ENCODE measurements around the gene CCDC97. TPM values are rescaled to one million over a fixed set of nuclear protein-coding genes. Genes with fewer than 3 reads are reported as not detected.

The CCDC97 gene
- total RNA-seq, 1 donor: 9.0 TPM

GRCh38 chr19:41359741-41360140 lies 49.8 kb downstream of the CCDC97 start:
- H3K79me2 ChIP-seq (ENCODE audit: insufficient read depth, low read length): peaks cover 11% of the 10 kb centered on the region
- TF ChIP-seq, protein P1, sequence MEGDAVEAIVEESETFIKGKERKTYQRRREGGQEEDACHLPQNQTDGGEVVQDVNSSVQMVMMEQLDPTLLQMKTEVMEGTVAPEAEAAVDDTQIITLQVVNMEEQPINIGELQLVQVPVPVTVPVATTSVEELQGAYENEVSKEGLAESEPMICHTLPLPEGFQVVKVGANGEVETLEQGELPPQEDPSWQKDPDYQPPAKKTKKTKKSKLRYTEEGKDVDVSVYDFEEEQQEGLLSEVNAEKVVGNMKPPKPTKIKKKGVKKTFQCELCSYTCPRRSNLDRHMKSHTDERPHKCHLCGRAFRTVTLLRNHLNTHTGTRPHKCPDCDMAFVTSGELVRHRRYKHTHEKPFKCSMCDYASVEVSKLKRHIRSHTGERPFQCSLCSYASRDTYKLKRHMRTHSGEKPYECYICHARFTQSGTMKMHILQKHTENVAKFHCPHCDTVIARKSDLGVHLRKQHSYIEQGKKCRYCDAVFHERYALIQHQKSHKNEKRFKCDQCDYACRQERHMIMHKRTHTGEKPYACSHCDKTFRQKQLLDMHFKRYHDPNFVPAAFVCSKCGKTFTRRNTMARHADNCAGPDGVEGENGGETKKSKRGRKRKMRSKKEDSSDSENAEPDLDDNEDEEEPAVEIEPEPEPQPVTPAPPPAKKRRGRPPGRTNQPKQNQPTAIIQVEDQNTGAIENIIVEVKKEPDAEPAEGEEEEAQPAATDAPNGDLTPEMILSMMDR (IDR thresholded peaks at IDR 0.05; ENCODE audit: extremely low read depth, low read depth, low read length): no peak
- H3K4me3 ChIP-seq (ENCODE audit: insufficient read depth, low read length): no peak overlapping the region
- no peak overlapping the region for H3K4me2 ChIP-seq (ENCODE audit: insufficient read depth, low read length)
- no peaks in the 10 kb centered on the region for H3K9me3 ChIP-seq (ENCODE audit: low read depth, low read length)
- H3K27ac ChIP-seq (ENCODE audit: low read depth, low read length): no peak overlapping the region
- no peak overlapping the region for H2AFZ ChIP-seq (ENCODE audit: low read length)
- H4K20me1 ChIP-seq (ENCODE audit: insufficient read depth, low read length): no peaks in the 10 kb centered on the region
- peaks cover 6% of the 10 kb centered on the region for H3K4me1 ChIP-seq (ENCODE audit: insufficient read depth, low read length)
- H3K36me3 ChIP-seq (ENCODE audit: insufficient read depth, low read length): peaks cover 5% of the 10 kb centered on the region
- H3K27me3 ChIP-seq (ENCODE audit: insufficient read depth, low read length): no peaks in the 10 kb centered on the region
- peak; percentile 43 for DNase-seq (ENCODE audit: insufficient read length, low spot score, missing footprints)

DNA sequence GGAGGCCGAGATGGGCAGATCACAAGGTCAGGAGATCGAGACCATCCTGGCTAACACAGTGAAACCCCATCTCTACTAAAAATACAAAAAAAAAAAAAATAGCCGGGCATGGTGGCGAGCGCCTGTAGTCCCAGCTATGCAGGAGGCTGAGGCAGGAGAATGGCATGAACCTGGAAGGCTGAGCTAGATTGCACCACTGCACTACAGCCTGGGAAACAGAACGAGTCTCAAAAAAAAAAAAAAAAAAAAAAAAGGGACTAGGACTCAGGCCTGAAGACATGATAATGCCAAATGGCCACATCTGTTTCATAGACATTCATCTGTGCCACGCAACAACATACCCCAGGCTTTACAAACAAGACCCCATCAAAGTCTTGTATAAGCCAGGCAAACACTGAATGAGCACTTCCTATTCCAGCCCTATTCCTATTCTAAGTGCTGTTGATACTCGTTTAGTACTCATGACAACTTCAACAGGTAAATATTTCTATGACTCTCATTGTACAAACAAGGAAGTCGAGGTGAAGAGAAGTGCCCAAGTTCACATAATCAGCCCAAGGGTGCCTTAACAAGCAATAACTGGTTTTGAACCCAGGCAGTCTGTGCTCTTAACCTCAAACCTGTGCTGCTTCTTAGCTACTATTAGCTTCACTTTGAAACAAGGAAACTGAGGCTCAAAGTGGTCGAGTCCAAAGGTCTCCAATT lies 52.3 kb downstream of the CCDC97 start:
- no peak overlapping the region for H3K4me2 ChIP-seq (ENCODE audit: insufficient read depth, low read length)
- peaks cover 10% of the 10 kb centered on the region for H3K4me1 ChIP-seq (ENCODE audit: insufficient read depth, low read length)
- H3K9me3 ChIP-seq (ENCODE audit: low read depth, low read length): no peaks in the 10 kb centered on the region
- H3K79me2 ChIP-seq (ENCODE audit: insufficient read depth, low read length): peaks cover 32% of the 10 kb centered on the region
- peaks cover 5% of the 10 kb centered on the region for H3K36me3 ChIP-seq (ENCODE audit: insufficient read depth, low read length)
- TF ChIP-seq, protein P1 (IDR thresholded peaks at IDR 0.05; ENCODE audit: extremely low read depth, low read depth, low read length): no peak
- DNase-seq (ENCODE audit: insufficient read length, low spot score, missing footprints): peak; percentile 14
- no peak overlapping the region for H3K27ac ChIP-seq (ENCODE audit: low read depth, low read length)
- H2AFZ ChIP-seq (ENCODE audit: low read length): no peak overlapping the region
- no peaks in the 10 kb centered on the region for H4K20me1 ChIP-seq (ENCODE audit: insufficient read depth, low read length)
- H3K27me3 ChIP-seq (ENCODE audit: insufficient read depth, low read length): no peaks in the 10 kb centered on the region
- no peak overlapping the region for H3K4me3 ChIP-seq (ENCODE audit: insufficient read depth, low read length)

- Histone ChIP-seq H3K27me3 (ENCODE audit: insufficient read depth, low read length) (no peaks in the 10 kb centered on the region), H3K27ac (ENCODE audit: low read depth, low read length) (peak overlapping the region; percentile 100), H3K79me2 (ENCODE audit: insufficient read depth, low read length) (peaks cover 32% of the 10 kb centered on the region), H3K9me3 (ENCODE audit: low read depth, low read length) (no peaks in the 10 kb centered on the region), H4K20me1 (ENCODE audit: insufficient read depth, low read length) (no peaks in the 10 kb centered on the region), H3K4me3 (ENCODE audit: insufficient read depth, low read length) (peak overlapping the region; percentile 94), H3K4me1 (ENCODE audit: insufficient read depth, low read length) (peaks cover 20% of the 10 kb centered on the region), H3K36me3 (ENCODE audit: insufficient read depth, low read length) (peaks cover 5% of the 10 kb centered on the region), H2AFZ (ENCODE audit: low read length) (peak overlapping the region; percentile 95), H3K4me2 (ENCODE audit: insufficient read depth, low read length) (peak overlapping the region; percentile 87)
- DNase-seq (ENCODE audit: insufficient read length, low spot score, missing footprints): no peak
- TF ChIP-seq, protein P1 (IDR thresholded peaks at IDR 0.05; ENCODE audit: extremely low read depth, low read depth, low read length): no peak
These were observed 53.4 kb downstream of the CCDC97 start for GRCh38 chr19:41363371-41363752.

DNA sequence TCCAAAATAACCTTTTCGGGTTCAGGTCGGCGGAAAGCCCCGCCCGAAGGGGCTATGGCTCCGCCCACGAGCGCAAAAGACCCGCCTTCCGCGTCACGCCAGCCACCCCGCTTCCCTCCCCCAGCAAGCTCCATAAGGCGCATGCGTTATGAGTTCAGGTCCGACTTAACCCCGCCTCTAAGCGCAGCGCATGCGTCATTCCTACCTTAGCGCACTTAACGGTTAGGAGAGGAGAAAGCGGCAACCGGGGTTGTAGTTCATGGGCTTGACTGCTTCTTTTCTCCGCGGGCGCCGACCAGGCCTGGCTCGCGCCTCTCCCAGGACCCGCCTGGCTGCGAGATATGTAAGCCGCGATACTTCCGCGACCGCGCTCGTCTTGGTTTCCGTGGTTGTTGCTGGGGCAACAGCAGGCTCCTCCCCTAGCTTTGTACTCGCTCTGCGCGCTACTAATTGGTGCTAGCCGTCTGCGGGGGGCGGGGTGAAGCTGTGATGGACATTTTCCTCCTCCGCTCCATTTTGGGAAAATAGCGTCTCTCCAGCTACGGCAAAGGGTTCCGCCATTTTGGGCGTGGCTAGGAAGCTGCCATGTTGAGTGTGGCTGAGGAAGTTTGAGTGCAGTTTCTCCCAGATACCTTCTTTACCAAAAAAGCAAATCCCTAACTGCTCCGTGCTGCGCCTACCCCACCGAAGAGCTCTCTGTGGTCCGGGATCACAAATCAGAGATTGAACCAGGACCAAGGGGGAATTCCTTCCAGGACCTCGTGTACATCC lies 54.0 kb downstream of the CCDC97 start, which contains the start of gene B9D2:
Gene B9D2, minus strand, starts transcription at position 397 of the 771 bp plus-strand sequence. CDS start 630 bp downstream, outside the sequence.
- peak within 1 kb of the TSS; percentile 95 for H2AFZ ChIP-seq (ENCODE audit: low read length)
- peaks cover 37% of the 10 kb centered on the region for H3K79me2 ChIP-seq (ENCODE audit: insufficient read depth, low read length)
- H3K27me3 ChIP-seq (ENCODE audit: insufficient read depth, low read length): no peaks in the 10 kb centered on the region
- no peaks in the 10 kb centered on the region for H4K20me1 ChIP-seq (ENCODE audit: insufficient read depth, low read length)
- peak within 1 kb of the TSS; percentile 87 for H3K4me2 ChIP-seq (ENCODE audit: insufficient read depth, low read length)
- peaks cover 5% of the 10 kb centered on the region for H3K36me3 ChIP-seq (ENCODE audit: insufficient read depth, low read length)
- TF ChIP-seq, protein P1 (IDR thresholded peaks at IDR 0.05; ENCODE audit: extremely low read depth, low read depth, low read length): no peak
- H3K27ac ChIP-seq (ENCODE audit: low read depth, low read length): peak within 1 kb of the TSS; percentile 100
- DNase-seq (ENCODE audit: insufficient read length, low spot score, missing footprints): peak; percentile 97
- H3K9me3 ChIP-seq (ENCODE audit: low read depth, low read length): no peaks in the 10 kb centered on the region
- peak within 1 kb of the TSS; percentile 94 for H3K4me3 ChIP-seq (ENCODE audit: insufficient read depth, low read length)
- peaks cover 24% of the 10 kb centered on the region for H3K4me1 ChIP-seq (ENCODE audit: insufficient read depth, low read length)
